Brain pericyte (primary cell): ENCODE measurements around the gene STK32C.

Experiments
- DNase-seq: peaks from one replicate; pipeline ENCODE4 v3.0.0-alpha.2; 2012; ENCODE audit warnings: low read depth, low spot score

The STK32C gene

DNA sequence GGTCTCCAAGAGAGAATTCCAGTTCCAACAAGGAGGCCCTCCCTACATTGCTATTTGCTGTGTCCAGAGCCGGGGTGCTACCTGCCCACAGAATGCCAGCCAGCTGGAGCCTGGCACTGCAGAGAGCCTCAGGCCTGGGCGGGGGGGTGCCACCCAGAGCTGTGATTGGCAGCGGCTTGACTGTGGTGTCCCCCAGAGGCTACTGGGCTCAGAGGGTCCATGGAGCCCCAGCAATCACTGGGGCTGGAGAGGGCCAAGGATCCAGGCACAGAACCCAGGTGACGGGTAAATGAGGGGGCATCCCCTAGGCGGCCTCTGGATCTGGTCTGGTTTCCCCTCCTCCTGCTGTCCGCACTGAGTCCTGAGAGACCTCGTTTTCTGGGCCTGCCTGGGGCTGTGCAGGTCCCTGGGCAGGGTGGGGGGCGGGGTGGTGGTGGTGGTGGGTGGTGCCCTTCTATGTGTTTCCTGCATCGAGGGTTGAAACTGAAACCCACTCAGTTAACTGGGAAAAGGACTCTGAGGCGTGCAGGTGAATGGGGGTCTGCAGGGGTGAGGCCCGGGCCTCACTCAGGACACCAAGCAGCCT lies 108.4 kb downstream of the STK32C start:
- DNase-seq = no peak

DNA sequence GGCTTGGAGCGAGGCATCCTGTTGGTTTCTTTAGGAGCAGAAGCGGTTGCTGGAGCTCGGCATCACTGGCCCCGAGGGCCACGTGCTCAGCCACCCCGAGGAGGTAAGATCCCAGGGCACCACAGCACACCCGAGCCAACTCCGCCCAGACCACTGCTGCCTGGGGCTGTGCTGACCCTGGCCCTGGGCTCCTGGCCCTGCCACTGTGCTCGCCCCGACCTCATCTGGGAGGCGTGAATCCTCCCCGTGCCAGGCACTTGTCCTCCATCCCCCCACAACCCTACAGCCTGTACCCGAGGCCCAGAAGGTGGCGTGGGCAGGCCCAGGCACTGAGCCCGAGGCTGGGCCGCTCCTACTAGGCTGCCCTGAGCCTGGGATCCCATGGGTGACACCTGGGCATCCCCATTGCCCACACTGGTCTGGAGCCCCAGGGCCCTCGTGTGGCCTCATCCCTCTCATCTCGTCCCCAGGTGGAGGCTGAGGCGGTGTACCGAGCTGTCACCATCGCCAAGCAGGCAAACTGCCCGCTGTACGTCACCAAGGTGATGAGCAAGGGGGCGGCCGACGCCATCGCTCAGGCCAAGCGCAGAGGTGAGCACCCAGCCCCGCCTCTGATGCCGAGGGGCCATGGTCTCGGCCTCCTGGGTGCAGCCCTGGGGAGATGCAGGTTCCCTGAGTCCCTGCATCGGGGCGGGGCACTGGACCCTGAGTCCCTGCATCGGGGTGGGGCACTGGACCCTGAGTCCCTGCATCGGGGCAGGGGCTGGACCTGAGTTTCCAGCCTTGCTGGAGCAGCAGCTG lies 109.2 kb downstream of the STK32C start:
- DNase-seq = no peak

DNA sequence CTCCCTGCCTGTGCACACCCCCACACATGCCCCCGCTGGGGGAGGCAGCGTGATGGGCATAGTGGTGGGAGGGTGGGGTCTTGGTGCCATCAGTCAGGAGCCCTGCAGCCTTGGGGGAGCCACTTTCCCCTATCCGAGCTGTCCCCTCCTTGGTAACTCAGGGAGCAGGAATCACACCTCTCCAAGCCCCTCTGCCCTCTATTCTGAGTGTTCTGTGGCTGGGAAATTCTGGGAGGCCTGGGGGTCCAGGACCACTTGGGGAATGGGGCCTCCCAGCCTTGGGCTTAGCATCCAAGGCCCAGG lies 109.7 kb downstream of the STK32C start:
- no peak for DNase-seq

DNA sequence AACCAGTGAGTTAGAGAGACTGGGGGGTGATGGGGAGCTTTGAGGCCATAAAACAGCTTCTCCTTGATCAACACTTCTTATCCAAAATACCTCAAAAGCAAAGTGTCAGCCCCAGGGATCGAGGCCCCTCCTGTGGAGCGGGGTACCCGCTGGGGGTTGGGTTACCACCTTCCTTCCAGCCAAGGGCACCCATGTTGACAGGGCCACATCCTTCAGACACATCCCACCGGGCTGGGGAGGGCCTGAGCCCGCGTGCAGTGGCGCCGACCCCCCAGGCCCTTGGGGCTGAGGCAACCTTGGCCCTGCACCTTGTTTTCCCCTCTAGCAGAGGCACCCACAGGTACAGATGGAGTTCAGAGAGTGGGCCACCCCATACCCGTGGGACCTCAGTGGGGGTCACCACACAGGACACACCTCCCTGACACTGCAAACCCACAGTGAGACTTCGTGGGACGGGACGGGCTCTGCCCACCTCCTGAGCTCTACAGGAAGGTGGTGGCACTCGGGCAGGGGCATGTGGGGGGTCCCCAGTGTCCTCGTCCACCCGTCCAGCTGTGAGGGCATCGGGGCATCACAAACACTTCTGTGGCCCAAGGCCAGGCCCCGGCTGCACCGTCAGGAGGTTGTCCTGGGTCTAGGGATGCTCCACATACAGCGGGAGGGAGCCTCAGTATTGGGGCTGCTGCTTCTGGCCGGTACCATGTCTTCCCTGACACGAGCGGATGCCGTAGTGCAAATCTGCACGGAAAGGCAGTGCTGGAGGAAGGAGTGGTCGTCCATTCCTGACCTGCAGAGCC lies 110.3 kb downstream of the STK32C start:
- no peak for DNase-seq

GRCh38 chr10:132196178-132197113 lies 111.3 kb downstream of the STK32C start:
- no peak for DNase-seq

DNA sequence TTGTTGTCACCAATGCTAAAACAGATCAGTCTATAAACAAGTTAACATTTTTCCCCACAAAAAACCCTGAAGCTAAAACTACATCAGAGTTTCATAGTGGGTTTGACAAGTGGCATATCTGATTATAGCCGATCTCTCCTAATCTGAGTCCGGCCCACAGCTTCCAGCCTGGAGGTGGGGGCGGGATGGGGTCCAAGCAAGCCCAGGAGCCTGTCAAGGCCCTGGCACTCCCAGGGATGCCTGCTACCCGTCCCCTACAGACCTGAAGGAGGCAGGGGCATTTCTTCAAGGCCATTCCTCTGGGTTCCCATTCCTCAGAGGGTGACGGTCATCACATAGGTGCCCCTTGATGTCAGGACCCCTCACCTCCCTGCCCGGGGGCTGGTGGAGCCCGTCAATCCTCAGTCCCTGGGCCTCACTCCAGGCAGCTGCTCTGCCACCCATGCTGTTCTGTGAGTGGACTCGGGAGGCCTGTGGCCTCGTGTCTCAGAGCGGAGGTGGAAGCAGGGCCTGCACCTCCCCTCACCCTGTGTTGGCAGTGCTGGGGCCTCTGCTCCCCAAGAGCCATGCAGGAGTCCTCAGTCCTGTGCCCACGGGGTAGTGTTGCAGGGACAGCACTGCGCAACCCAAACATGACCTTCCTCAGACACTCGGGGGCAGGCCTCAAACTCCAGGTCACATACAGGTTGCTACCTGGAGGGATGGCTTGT lies 112.2 kb downstream of the STK32C start:
- no peak for DNase-seq

- no peak for DNase-seq
Observed at GRCh38 chr10:132194726-132195125, 113.0 kb downstream of the STK32C start.

GRCh38 chr10:132193907-132194552 lies 113.7 kb downstream of the STK32C start:
- DNase-seq = no peak

DNA sequence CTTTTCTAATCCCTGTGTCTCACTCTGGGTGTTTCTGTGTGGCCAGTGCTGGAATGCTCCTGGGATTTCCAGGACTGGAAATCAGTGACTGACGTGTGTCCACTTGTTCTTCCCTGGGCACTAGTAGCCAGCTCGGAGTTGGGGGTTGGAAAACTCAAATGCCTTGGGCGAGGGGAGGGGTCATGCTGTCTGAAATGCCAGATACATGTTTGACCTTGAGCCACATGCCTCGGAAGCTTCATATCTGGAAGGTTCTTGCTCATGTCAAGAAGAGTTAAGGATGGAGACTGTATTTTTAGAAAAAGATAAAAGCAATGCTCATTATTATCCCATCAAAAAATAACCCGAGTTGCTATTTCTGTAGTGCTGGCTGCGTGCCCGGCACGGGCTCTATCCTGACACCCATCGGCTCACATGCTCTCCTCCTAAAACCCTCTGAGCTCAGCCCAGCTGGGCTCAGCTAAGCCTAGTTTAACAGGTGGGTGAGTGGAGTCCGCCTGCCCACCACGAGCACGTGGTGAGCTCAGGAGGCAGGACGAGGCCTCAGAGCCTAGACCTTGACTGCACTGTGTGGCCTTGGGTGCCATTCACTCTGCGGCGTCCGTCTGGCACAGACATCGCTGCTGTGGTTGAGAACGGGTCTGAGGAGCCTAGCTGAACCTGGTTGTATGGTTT lies 114.6 kb downstream of the STK32C start:
- DNase-seq = no peak

DNA sequence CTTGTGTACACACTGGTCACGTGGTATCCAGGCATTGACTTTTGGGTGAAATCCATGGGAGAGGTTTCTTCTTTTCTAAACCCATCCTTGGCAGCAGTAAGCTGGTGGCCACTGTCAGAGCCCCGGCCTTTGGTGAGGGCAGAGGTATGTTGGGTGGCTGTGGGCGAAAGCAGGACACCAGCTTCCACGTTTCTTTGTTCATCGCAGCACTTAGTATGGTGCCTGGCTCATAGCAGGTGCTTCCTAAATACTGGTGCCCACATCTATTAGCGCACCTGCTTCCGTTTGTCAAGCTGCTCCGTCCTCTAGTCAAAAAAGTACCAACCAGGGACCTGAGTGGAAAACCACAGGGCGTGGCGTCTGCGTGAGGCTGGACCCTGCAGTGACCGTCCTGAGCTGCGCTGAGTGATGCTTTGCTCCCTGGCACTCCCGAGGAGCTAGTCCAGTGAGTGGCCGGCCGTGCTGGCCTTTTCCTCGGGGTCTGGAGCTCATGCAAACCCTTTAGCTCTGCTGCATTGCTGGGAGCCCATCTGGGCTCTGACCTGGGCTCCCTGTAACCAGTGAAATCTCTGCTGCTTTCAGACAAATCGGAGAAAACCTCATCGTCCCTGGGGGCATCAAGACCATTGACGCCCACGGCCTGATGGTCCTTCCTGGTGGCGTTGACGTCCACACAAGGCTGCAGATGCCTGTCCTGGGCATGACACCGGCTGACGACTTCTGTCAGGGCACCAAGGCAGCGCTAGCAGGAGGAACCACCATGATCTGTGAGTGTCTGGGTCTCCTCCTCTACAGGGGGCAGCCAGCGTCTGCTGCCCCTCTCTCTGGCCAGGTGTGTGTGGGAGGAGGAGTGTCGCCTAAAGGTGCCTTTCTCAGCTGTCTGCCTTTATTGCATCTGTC lies 115.4 kb downstream of the STK32C start:
- no peak for DNase-seq

GRCh38 chr10:132189810-132190422 lies 117.8 kb downstream of the STK32C start:
- no peak for DNase-seq

DNA sequence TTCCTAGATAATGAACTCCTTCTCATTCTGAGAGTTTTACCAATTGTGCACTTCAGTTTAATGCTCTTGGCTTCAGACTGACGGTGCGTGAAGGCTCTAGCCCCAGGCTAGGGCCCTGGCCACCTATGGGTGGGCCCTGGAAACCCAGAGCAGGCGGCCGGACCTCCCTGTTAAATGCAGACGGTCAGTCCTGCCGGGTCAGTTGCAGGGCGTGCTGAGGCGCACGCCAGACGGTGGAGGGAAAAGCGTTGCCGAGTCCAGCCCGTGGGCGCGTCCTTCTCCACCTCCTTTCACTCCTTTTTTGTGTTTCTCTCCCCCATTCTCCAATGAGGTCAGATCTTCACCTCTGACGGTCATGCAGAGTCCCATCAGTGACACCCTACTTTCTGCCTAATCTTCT lies 118.7 kb downstream of the STK32C start:
- no peak for DNase-seq

DNA sequence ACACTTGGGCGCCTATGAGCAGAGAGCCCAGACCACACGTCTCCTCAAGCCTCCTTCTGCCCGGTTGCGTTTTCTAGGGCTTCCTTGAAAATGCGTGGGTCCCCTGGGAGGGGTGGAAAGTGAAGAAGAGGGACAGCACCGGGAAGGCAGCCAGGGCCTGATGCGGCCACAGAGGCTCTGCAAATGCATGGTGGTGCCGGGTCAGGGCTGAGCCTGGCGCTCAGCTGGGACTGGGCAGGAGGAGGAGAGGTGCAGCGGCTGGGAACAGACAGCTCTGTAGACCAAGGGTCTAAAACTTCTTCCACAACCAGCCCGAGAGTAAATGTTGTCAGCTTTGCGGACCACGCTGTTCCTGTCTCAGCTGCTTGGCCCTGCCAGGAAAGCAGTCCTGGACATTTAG lies 119.4 kb downstream of the STK32C start:
- no peak for DNase-seq

DNA sequence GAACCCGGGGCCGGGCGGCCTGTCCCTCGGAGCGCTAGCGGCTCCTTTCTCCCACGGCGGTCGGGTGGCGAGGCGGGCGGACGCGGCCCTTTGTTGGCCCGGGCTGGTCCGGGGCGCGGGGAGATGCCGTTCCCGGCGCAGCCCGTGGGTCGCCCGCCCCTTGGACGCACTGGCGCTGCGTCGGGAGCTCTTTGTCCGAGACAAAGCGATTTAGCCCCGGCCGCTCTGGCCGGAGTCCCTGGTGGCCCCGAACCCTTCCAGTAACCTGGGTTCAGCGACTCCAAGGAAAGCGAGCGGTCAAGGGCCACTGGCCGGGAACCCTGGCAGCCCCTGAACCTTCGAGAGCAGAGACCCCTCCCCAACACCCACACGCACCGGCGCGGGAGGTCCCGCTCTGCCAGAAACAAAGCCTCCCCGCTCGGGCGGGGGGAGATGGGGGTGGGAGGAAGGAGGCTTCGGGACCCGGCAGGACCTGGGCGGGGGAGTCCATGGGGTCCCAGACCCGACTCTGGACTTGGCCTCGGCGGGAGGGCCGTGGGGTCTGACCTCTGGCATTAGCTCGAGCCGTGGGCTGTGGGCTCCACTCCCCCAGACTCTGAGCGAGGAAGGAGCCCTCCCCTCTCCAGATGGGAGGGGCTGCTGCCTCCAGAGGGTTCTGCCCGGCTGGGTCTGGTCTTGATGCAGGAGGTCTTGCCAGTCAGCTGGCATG lies 120.2 kb downstream of the STK32C start:
- DNase-seq = no peak

GRCh38 chr10:132186488-132187429 lies 121.0 kb downstream of the STK32C start, which contains the start of gene DPYSL4:
DPYSL4 (plus strand) TSS chr10:132186948; CDS start chr10:132187064, 116 bp downstream.
- no peak for DNase-seq

DNA sequence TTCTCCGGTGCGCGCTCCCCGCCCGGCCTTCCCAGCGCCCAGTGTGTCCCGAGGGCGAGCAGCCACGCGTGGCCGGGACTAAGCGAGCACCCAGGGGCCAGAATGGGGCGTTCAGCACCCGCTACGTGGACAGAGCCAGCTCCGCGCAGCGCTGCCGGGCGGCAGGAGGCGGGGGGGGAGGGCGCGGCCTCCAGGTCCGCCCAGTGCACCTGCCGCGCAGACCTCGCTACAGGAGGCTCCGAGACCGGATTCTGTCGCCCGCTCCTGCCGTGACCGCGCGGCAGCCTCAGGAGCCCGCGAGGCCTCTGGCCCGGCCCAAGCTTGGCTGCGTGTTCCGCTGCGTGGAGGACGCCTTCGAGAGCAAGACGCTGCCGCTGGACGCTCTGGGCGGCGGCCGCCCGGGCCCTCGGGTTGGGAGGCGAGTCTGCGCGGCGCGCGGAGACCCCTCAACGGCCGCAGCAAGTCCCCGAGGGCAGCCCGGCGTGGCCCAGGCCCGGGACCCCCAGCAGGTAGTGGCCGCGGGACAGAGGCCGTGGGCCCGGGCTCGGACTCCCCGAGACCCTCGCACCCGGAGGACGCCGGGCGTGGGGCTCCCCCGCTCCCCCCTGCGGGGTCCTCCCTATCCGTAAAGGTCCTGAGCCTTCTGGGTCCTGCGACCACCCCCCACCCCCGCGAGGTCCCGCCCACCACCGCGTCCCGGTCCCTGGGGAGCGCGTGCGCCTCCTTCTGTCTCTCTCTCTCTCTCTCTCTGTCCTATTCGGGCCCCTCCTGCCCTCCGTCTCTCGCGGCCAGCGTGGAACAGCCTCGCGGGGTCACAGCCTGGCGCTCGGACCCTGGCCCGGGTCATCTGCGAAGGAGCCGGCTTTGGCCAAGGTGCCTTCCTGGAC lies 121.9 kb downstream of the STK32C start:
- DNase-seq = no peak
